Measurements from ENCODE around the gene YY1.

DNA sequence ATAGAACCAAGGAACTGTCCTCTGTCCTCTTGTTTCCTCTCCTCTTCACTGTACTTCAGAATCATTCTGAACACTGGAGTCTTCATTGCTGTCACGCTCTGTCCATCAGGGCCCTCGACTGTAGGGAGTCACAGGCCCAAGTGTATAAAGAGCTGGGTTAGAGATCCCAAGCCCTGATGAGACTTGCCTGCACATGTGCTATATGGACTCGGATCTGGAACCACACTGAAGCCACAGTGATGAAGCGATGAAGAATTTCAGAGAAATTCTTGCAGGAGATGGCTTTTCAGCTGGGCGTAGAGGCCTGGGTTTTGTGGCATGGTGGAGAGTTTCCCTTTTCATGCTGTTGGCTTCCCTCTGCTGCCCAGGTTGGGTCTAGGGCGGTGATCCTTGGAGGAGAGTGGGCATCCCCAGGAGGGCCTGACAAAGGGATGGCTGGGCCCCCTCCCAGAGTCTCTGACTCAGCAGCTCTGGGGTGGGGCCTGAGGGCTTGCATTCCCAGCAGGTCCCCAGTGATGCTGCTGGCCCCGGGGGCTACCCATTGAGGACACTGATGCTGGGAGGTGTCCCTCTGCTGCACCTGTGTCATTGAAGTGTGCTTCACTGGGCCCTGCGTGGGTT is 39.6 kb upstream of the YY1 start:
- TF ChIP-seq, protein P1, sequence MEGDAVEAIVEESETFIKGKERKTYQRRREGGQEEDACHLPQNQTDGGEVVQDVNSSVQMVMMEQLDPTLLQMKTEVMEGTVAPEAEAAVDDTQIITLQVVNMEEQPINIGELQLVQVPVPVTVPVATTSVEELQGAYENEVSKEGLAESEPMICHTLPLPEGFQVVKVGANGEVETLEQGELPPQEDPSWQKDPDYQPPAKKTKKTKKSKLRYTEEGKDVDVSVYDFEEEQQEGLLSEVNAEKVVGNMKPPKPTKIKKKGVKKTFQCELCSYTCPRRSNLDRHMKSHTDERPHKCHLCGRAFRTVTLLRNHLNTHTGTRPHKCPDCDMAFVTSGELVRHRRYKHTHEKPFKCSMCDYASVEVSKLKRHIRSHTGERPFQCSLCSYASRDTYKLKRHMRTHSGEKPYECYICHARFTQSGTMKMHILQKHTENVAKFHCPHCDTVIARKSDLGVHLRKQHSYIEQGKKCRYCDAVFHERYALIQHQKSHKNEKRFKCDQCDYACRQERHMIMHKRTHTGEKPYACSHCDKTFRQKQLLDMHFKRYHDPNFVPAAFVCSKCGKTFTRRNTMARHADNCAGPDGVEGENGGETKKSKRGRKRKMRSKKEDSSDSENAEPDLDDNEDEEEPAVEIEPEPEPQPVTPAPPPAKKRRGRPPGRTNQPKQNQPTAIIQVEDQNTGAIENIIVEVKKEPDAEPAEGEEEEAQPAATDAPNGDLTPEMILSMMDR (IDR thresholded peaks at IDR 0.05 in 8 of 11, conservative IDR thresholded peaks at IDR 0.05 in 3 of 11): no peak
- TF ChIP-seq POLR2A (IDR thresholded peaks at IDR 0.05): no peak
- no peak for TF ChIP-seq POLR2AphosphoS5 (IDR thresholded peaks at IDR 0.05)
